Large intestine (tissue), 3 donors: ENCODE data around the gene C5orf63. TPM values are rescaled to one million over a fixed set of nuclear protein-coding genes. Genes with fewer than 3 reads are reported as not detected.

ENCODE experiments used
- DNase-seq, 2 donors: peaks; one replicate each; pipeline versions ENCODE4 v3.0.0 to v3.0.0-alpha.2; 2013
- H3K27ac ChIP-seq: one replicate; pipeline ENCODE4 v1.5.1; 2013; ENCODE audit warnings: low read length
- H3K27me3 ChIP-seq: 2 replicates; pipeline ENCODE4 v1.6.1; 2013; ENCODE audit warnings: low read length; ENCODE audit not compliant: control insufficient read depth, insufficient read depth
- H3K36me3 ChIP-seq: 2 replicates; pipeline ENCODE4 v1.6.1; 2013; ENCODE audit warnings: low read length; ENCODE audit not compliant: control insufficient read depth, insufficient read depth
- H3K4me1 ChIP-seq: one replicate; pipeline ENCODE4 v1.6.1; 2013; ENCODE audit warnings: low read length; ENCODE audit not compliant: control insufficient read depth, insufficient read depth
- H3K4me3 ChIP-seq: one replicate; pipeline ENCODE4 v1.5.1; 2013; ENCODE audit warnings: low read length
- H3K9me3 ChIP-seq: one replicate; pipeline ENCODE4 v1.6.1; 2013; ENCODE audit warnings: mild to moderate bottlenecking, low read depth, low read length, moderate library complexity; ENCODE audit not compliant: control insufficient read depth
- WGBS: methylation state at CpG from one replicate; pipeline ENCODE4 v1.1.5; 2013; ENCODE audit warnings: low lambda C conversion rate; ENCODE audit not compliant: insufficient coverage; 5-methylcytosine and 5-hydroxymethylcytosine counted together
- polyA plus RNA-seq: library from polyadenylated mRNA; unstranded; fragments of 120-200 nt; gene quantifications from one replicate; pipeline ENCODE4 v1.2.1, GENCODE V29; 2013

The C5orf63 gene
- polyA plus RNA-seq, 1 donor = 16.2 TPM

GRCh38 chr5:127077366-127077765 lies 4.1 kb upstream of the C5orf63 start:
- no CpG with 5 or more reads among the region's 1 CpG for WGBS
- DNase-seq = peak in 1 of 2 donors; percentile 53
- H3K27me3 ChIP-seq = no peaks in the 10 kb centered on the region
- H3K36me3 ChIP-seq = no peaks in the 10 kb centered on the region
- peaks cover 38% of the 10 kb centered on the region for H3K4me1 ChIP-seq
- no peak overlapping the region for H3K4me3 ChIP-seq
- H3K9me3 ChIP-seq = no peaks in the 10 kb centered on the region
- peak overlapping the region; percentile 81 for H3K27ac ChIP-seq

GRCh38 chr5:127076315-127077129 lies 3.2 kb upstream of the C5orf63 start:
- Histone ChIP-seq H3K4me1 (peaks cover 38% of the 10 kb centered on the region), H3K9me3 (no peaks in the 10 kb centered on the region), H3K27ac (peak overlapping the region; percentile 81), H3K27me3 (no peaks in the 10 kb centered on the region), H3K36me3 (no peaks in the 10 kb centered on the region), H3K4me3 (no peak overlapping the region)
- 20% methylated on average over 1 of the region's 4 CpGs for WGBS
- peak; percentile 54 to 74 for DNase-seq

GRCh38 chr5:127074466-127074865 lies 1.2 kb upstream of the C5orf63 start:
- Histone ChIP-seq H3K9me3 (no peaks in the 10 kb centered on the region), H3K27me3 (no peaks in the 10 kb centered on the region), H3K4me3 (no peak overlapping the region), H3K27ac (no peak overlapping the region), H3K4me1 (peaks cover 24% of the 10 kb centered on the region), H3K36me3 (no peaks in the 10 kb centered on the region)
- WGBS = no CpG with 5 or more reads among the region's 3 CpGs
- no peak for DNase-seq

- WGBS = no CpG with 5 or more reads among the region's 2 CpGs
- Histone ChIP-seq H3K9me3 (no peaks in the 10 kb centered on the region), H3K27me3 (no peaks in the 10 kb centered on the region), H3K4me3 (no peak overlapping the region), H3K36me3 (peaks cover 6% of the 10 kb centered on the region), H3K4me1 (no peaks in the 10 kb centered on the region), H3K27ac (no peak overlapping the region)
- no peak for DNase-seq
These were observed 3.1 kb downstream of the C5orf63 start for GRCh38 chr5:127070243-127070642.

GRCh38 chr5:127068493-127069214 lies 4.6 kb downstream of the C5orf63 start:
- Histone ChIP-seq H3K4me3 (no peak overlapping the region), H3K9me3 (no peaks in the 10 kb centered on the region), H3K27ac (no peak overlapping the region), H3K4me1 (no peaks in the 10 kb centered on the region), H3K36me3 (peaks cover 11% of the 10 kb centered on the region), H3K27me3 (no peaks in the 10 kb centered on the region)
- DNase-seq = no peak
- WGBS = no CpG with 5 or more reads among the region's 2 CpGs

GRCh38 chr5:127066721-127067120 lies 6.6 kb downstream of the C5orf63 start:
- no peak for DNase-seq
- no peaks in the 10 kb centered on the region for H3K9me3 ChIP-seq
- no peaks in the 10 kb centered on the region for H3K4me1 ChIP-seq
- no peak overlapping the region for H3K27ac ChIP-seq
- no peaks in the 10 kb centered on the region for H3K27me3 ChIP-seq
- H3K4me3 ChIP-seq = no peak overlapping the region
- H3K36me3 ChIP-seq = peaks cover 11% of the 10 kb centered on the region

GRCh38 chr5:127064253-127064840 lies 9.0 kb downstream of the C5orf63 start:
- H3K36me3 ChIP-seq = peaks cover 11% of the 10 kb centered on the region
- H3K9me3 ChIP-seq = no peaks in the 10 kb centered on the region
- no peaks in the 10 kb centered on the region for H3K4me1 ChIP-seq
- DNase-seq = no peak
- H3K27me3 ChIP-seq = no peaks in the 10 kb centered on the region
- WGBS = 100% methylated on average over 1 of the region's 4 CpGs
- no peak overlapping the region for H3K4me3 ChIP-seq
- no peak overlapping the region for H3K27ac ChIP-seq

GRCh38 chr5:127063257-127063913 lies 9.9 kb downstream of the C5orf63 start:
- Histone ChIP-seq H3K4me1 (no peaks in the 10 kb centered on the region), H3K4me3 (no peak overlapping the region), H3K27ac (no peak overlapping the region), H3K9me3 (no peaks in the 10 kb centered on the region), H3K27me3 (no peaks in the 10 kb centered on the region), H3K36me3 (peaks cover 11% of the 10 kb centered on the region)
- no peak for DNase-seq
- WGBS = 80% methylated on average over 1 of the region's 2 CpGs

- DNase-seq = peak in 1 of 2 donors; percentile 13
- no peak overlapping the region for H3K27ac ChIP-seq
- WGBS = 17% methylated on average over 1 of the region's 1 CpG
- H3K4me1 ChIP-seq = no peaks in the 10 kb centered on the region
- H3K9me3 ChIP-seq = no peaks in the 10 kb centered on the region
- no peak overlapping the region for H3K4me3 ChIP-seq
- peaks cover 15% of the 10 kb centered on the region for H3K36me3 ChIP-seq
- H3K27me3 ChIP-seq = no peaks in the 10 kb centered on the region
These were observed 11.3 kb downstream of the C5orf63 start for GRCh38 chr5:127061956-127062355.

GRCh38 chr5:127061537-127061936 lies 11.8 kb downstream of the C5orf63 start:
- Histone ChIP-seq H3K4me3 (no peak overlapping the region), H3K36me3 (peaks cover 18% of the 10 kb centered on the region), H3K27ac (no peak overlapping the region), H3K9me3 (no peaks in the 10 kb centered on the region), H3K4me1 (no peaks in the 10 kb centered on the region), H3K27me3 (no peaks in the 10 kb centered on the region)
- WGBS = no CpG with 5 or more reads among the region's 1 CpG
- DNase-seq = no peak
